Measurements from ENCODE around the gene KERA. TPM values are rescaled to one million over a fixed set of nuclear protein-coding genes. Genes with fewer than 3 reads are reported as not detected.

Gene KERA
- total and polyA plus RNA-seq, 2 donors (not counting 1 experiment from before 2014, with no cell fraction given), result not detected

- no peak overlapping the region for H3K4me2 ChIP-seq (replicated peaks; ENCODE audit: low read depth, low read length, poor library complexity, severe bottlenecking)
- H3K4me1 ChIP-seq (ENCODE audit: control insufficient read depth in 2 of 2, insufficient read depth in 2 of 2, low read length in 2 of 2), result no peaks in the 10 kb centered on the region
- H3K9me3 ChIP-seq (ENCODE audit: control extremely low read depth in 1 of 3, control insufficient read depth in 2 of 3, insufficient read depth in 1 of 3, low read length in 2 of 3), result no peaks in the 10 kb centered on the region
- no peak overlapping the region for H3K9ac ChIP-seq (ENCODE audit: low read length)
- intact Hi-C loops (cut with micrococcal nuclease), result no loop called here
- Mint-ChIP-seq H3K4me1 (no peaks in the 10 kb centered on the region), H3K4me3 (no peak overlapping the region), H3K27me3 (no peaks in the 10 kb centered on the region), H3K27ac (no peak overlapping the region), H3K9me3 (ENCODE audit: insufficient read depth) (no peaks in the 10 kb centered on the region)
- no peak overlapping the region for H2AFZ ChIP-seq (ENCODE audit: insufficient read depth, low read depth, low read length, poor library complexity, severe bottlenecking)
- ChIA-PET CTCF (no interaction called here), POLR2A (no interaction called here)
- whole genome bisulfite sequencing (ENCODE audit: insufficient coverage), result no CpG with 5 or more reads among the region's 1 CpG
- ATAC-seq (ENCODE audit: low read depth) (no peak), DNase-seq (no peak)
- H3K79me2 ChIP-seq (ENCODE audit: control insufficient read depth, insufficient read depth, low read length), result no peaks in the 10 kb centered on the region
- no peaks in the 10 kb centered on the region for H3K36me3 ChIP-seq (replicated peaks in 1 of 2; ENCODE audit: control extremely low read depth in 1 of 2, control insufficient read depth in 1 of 2, extremely low read depth in 1 of 2, insufficient read depth in 2 of 2, low read length in 1 of 2)
- H3K27me3 ChIP-seq (replicated peaks in 1 of 4; ENCODE audit: control extremely low read depth in 1 of 4, control insufficient read depth in 3 of 4, insufficient read depth in 4 of 4, low read length in 3 of 4), result no peaks in the 10 kb centered on the region
- TF ChIP-seq CTCF (IDR thresholded peaks at IDR 0.05) (no peak), EZH2 (IDR thresholded peaks at IDR 0.05; ENCODE audit: borderline replicate concordance, insufficient read depth, low read depth, low read length, poor library complexity, severe bottlenecking) (no peak)
- H3K27ac ChIP-seq (ENCODE audit: low read length in 2 of 2), result no peak overlapping the region
- no peak overlapping the region for H3K4me3 ChIP-seq (ENCODE audit: control extremely low read depth in 1 of 5, extremely low read depth in 1 of 5, insufficient read depth in 1 of 5, low read depth in 2 of 5, low read length in 4 of 5)
- H4K20me1 ChIP-seq (ENCODE audit: control insufficient read depth, insufficient read depth, low read length, poor library complexity, severe bottlenecking), result no peaks in the 10 kb centered on the region
Observed at GRCh38 chr12:91058786-91059185, 962 bp upstream of the KERA start.

- no peak overlapping the region for H3K4me3 Mint-ChIP-seq
- no peak overlapping the region for H3K9ac ChIP-seq (ENCODE audit: low read length)
- H3K4me1 Mint-ChIP-seq, result no peaks in the 10 kb centered on the region
- H2AFZ ChIP-seq (ENCODE audit: insufficient read depth, low read depth, low read length, poor library complexity, severe bottlenecking), result no peak overlapping the region
- no peak overlapping the region for H3K4me3 ChIP-seq (ENCODE audit: control extremely low read depth in 1 of 5, extremely low read depth in 1 of 5, insufficient read depth in 1 of 5, low read depth in 2 of 5, low read length in 4 of 5)
- WGBS (ENCODE audit: insufficient coverage), result 100% methylated on average over 1 of the region's 2 CpGs
- ChIA-PET CTCF (no interaction called here), POLR2A (no interaction called here)
- H3K4me2 ChIP-seq (replicated peaks; ENCODE audit: low read depth, low read length, poor library complexity, severe bottlenecking), result no peak overlapping the region
- H3K9me3 Mint-ChIP-seq (ENCODE audit: insufficient read depth), result no peaks in the 10 kb centered on the region
- no peaks in the 10 kb centered on the region for H3K79me2 ChIP-seq (ENCODE audit: control insufficient read depth, insufficient read depth, low read length)
- TF ChIP-seq CTCF (IDR thresholded peaks at IDR 0.05) (no peak), EZH2 (IDR thresholded peaks at IDR 0.05; ENCODE audit: borderline replicate concordance, insufficient read depth, low read depth, low read length, poor library complexity, severe bottlenecking) (no peak)
- H3K36me3 ChIP-seq (replicated peaks in 1 of 2; ENCODE audit: control extremely low read depth in 1 of 2, control insufficient read depth in 1 of 2, extremely low read depth in 1 of 2, insufficient read depth in 2 of 2, low read length in 1 of 2), result no peaks in the 10 kb centered on the region
- peaks cover 3% of the 10 kb centered on the region for H3K27me3 Mint-ChIP-seq
- no peaks in the 10 kb centered on the region for H3K4me1 ChIP-seq (ENCODE audit: control insufficient read depth in 2 of 2, insufficient read depth in 2 of 2, low read length in 2 of 2)
- H3K27ac ChIP-seq (ENCODE audit: low read length in 2 of 2), result no peak overlapping the region
- H3K27me3 ChIP-seq (replicated peaks in 1 of 4; ENCODE audit: control extremely low read depth in 1 of 4, control insufficient read depth in 3 of 4, insufficient read depth in 4 of 4, low read length in 3 of 4), result no peaks in the 10 kb centered on the region
- ATAC-seq (ENCODE audit: low read depth) (no peak), DNase-seq (no peak)
- H4K20me1 ChIP-seq (ENCODE audit: control insufficient read depth, insufficient read depth, low read length, poor library complexity, severe bottlenecking), result no peaks in the 10 kb centered on the region
- intact Hi-C loops (cut with micrococcal nuclease), result no loop called here
- no peak overlapping the region for H3K27ac Mint-ChIP-seq
- no peaks in the 10 kb centered on the region for H3K9me3 ChIP-seq (ENCODE audit: control extremely low read depth in 1 of 3, control insufficient read depth in 2 of 3, insufficient read depth in 1 of 3, low read length in 2 of 3)
Observed at GRCh38 chr12:91056488-91056887, 1.3 kb downstream of the KERA start.
